Fibroblast of gingiva (primary cell): ENCODE results near the gene MRPL37.
"Not testable (repeated sequence)": the region's sequence is repeated elsewhere in the genome, so short reads cannot be mapped to it uniquely, and the experiment has no call there.

Experiments
- DNase-seq: peaks from one replicate; pipeline ENCODE4 v3.0.0-alpha.2; 2011; ENCODE audit warnings: low read depth

MRPL37 gene

GRCh38 chr1:54220004-54220811, 20.2 kb downstream of the MRPL37 start:
- peak; percentile 75 for DNase-seq

GRCh38 chr1:54221113-54221834, 21.3 kb downstream of the MRPL37 start:
- DNase-seq, result no peak

GRCh38 chr1:54221867-54222484, 22.0 kb downstream of the MRPL37 start:
- DNase-seq, result no peak

- no peak for DNase-seq
Observed at GRCh38 chr1:54222711-54223110, 22.7 kb downstream of the MRPL37 start.

GRCh38 chr1:54223441-54224202, 23.7 kb downstream of the MRPL37 start:
- no peak for DNase-seq

- no peak for DNase-seq
Observed at GRCh38 chr1:54224233-54224632, 24.3 kb downstream of the MRPL37 start.

GRCh38 chr1:54225378-54225777, 25.4 kb downstream of the MRPL37 start:
- DNase-seq, result no peak

GRCh38 chr1:54225986-54226559, 26.1 kb downstream of the MRPL37 start:
- DNase-seq, result no peak

GRCh38 chr1:54227091-54227602, 27.2 kb downstream of the MRPL37 start:
- DNase-seq, result peak; percentile 66

- peak; percentile 10 for DNase-seq
Observed at GRCh38 chr1:54227891-54228310, 27.9 kb downstream of the MRPL37 start.

GRCh38 chr1:54228638-54229079, 28.7 kb downstream of the MRPL37 start:
- no peak for DNase-seq

- peak; percentile 31 for DNase-seq
Observed at GRCh38 chr1:54229281-54229891, 29.4 kb downstream of the MRPL37 start.

- no peak for DNase-seq
Observed at GRCh38 chr1:54230507-54231339, 30.8 kb downstream of the MRPL37 start.

- DNase-seq, result not testable (repeated sequence)
Observed at GRCh38 chr1:54233196-54233595, 33.2 kb downstream of the MRPL37 start.

GRCh38 chr1:54234284-54234683, 34.3 kb downstream of the MRPL37 start:
- DNase-seq, result no peak

GRCh38 chr1:54237586-54237985, 37.6 kb downstream of the MRPL37 start:
- no peak for DNase-seq

- DNase-seq, result no peak
Observed at GRCh38 chr1:54238353-54239034, 38.5 kb downstream of the MRPL37 start.

GRCh38 chr1:54239035-54239383, 39.0 kb downstream of the MRPL37 start:
- no peak for DNase-seq

GRCh38 chr1:54239631-54240031, 39.7 kb downstream of the MRPL37 start:
- DNase-seq, result no peak
